Stimulated activated CD8-positive, alpha-beta memory T cell treated with anti-CD3 and anti-CD28 coated beads, Interleukin-4, amount 100 ng/mL, for 4 hours (primary cell): ENCODE measurements around the gene RAD9A.
"Not testable (repeated sequence)": the region's sequence is repeated elsewhere in the genome, so short reads cannot be mapped to it uniquely, and the experiment has no call there.

Source experiments
- DNase-seq, 2 donors: peaks; one replicate each; pipeline ENCODE4 v3.0.0-alpha.2; 2020; ENCODE audit warnings: low read depth in 2 of 2, low spot score in 1 of 2

Gene RAD9A

DNA sequence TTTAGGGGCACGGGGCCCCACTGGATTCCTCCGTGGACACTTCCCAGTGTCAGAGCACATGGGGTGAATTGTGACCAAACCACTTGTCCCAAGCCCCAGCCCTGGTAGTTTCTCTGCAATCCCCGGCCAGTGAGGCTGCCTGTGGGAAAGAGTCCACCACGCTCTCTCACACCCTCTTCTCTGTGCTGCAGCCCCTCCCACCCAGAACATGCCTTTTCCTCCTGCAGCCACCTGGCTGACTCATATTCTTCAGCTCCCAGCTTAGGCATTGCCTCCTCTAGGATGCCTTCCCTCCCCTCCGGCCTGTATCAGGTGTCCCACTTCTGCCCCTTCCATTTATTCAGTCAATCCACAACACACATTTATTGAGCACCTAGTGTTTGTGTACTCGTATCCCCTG, 31.1 kb downstream of the RAD9A start:
- no peak for DNase-seq

DNA sequence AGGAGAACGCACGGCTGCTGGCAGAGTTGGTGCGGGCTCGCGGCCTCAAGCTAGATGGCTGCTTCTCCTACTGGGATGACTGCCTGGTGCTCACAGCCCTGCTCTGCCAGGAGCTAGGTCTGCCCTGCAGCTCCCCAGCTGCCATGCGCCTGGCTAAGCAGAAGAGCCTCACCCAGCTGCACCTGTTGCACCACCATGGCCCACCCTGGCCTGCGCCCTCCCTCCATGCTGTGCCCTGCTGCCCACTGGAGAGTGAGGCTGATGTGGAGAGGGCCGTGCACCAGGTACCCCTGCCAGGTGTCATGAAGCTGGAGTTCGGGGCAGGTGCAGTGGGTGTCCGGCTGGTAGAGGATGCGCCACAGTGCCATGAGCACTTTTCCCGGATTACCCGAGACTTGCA, 31.7 kb downstream of the RAD9A start:
- DNase-seq: no peak

DNA sequence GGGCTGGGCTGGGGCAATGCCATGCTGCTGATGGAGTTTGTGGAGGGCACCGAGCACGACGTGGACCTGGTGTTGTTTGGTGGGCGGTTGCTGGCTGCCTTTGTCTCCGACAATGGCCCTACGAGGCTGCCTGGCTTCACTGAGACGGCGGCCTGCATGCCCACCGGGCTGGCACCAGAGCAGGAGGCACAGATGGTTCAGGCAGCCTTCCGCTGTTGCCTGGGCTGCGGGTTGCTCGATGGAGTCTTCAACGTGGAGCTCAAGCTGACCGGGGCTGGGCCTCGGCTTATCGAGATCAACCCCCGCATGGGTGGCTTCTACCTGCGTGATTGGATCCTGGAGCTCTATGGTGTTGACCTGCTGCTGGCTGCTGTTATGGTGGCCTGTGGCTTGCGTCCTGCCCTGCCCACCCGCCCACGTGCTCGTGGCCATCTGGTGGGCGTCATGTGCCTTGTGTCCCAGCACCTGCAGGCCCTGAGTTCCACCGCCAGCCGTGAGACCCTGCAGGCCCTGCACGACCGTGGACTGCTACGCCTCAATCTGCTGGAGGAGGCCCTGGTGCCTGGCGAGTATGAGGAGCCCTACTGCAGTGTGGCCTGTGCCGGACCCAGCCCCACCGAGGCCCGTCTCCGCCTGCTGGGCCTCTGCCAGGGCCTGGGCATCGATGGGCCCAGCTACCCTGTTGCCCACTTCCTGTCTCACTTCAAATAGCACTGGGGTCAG, 32.3 kb downstream of the RAD9A start:
- DNase-seq: no peak

DNA sequence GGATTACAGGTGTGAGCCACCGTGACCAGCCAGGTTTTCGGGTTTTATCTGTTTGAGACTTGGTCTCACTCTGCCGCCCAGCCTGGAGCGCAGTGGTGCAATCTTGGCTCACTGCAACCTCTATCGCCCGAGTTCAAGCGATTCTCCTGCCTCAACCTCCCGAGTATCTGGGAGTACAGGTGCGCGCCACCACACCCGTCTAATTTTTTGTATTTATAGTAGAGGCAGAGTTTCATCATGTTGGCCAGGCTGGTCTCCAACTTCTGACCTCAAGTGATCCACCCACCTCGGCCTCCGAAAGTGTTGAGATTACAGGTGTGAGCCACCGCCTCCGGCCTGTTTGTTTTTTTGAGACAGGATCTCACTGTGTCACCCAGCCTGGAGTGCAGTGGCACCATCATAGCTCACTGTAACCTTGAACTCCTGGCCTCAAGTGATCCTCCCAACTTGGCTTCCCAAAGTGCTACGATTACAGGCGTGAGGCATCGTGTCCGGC, 35.6 kb downstream of the RAD9A start:
- not testable (repeated sequence) for DNase-seq

DNA sequence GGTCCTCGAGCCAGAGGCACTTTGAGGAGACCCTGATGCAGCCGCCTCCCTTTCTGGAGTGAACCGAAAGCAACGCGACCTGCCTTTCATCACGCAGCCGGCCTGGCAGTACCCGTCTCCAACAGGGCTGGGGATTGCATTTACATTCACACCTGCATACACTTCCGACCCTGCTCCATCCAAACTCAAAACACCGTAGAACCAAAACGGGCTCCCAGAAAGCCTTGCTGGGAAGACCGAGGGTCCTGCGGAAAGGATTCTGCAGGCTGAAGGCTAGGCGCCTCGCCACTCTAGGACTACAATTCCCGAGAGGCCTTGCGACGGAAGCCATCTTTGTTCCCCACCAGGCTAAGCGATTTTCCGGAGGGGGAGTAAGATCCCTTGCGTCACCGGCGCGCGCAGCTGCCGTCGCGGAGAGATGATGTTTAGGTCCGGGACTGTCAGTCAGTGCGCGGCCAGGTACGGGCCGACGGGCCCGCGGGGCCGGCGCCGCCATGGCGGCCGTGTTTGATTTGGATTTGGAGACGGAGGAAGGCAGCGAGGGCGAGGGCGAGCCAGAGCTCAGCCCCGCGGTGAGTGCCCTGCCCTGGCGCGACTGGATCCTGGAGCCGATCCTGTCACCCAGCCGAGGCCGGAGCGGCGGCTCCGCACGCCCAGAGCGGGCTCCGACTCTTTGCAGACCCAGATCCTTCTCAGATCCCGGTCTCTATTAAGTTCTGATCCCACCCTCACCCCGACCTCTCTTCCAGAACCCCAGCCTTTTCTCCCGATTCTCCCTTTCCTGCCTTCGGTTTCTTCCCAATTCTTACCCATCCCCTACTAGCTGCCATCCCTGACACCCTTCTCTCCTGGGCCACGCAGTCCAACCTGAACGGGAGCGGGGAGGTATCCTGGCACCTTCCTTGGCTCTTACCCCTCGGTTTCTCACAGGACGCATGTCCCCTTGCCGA, 36.5 kb downstream of the RAD9A start, which contains the start of gene RPS6KB2:
RPS6KB2 (plus strand) TSS at position 443 of the 950 bp plus-strand sequence; CDS start at position 495, 52 bp downstream.
- DNase-seq: peak; percentile 97 to 99

DNA sequence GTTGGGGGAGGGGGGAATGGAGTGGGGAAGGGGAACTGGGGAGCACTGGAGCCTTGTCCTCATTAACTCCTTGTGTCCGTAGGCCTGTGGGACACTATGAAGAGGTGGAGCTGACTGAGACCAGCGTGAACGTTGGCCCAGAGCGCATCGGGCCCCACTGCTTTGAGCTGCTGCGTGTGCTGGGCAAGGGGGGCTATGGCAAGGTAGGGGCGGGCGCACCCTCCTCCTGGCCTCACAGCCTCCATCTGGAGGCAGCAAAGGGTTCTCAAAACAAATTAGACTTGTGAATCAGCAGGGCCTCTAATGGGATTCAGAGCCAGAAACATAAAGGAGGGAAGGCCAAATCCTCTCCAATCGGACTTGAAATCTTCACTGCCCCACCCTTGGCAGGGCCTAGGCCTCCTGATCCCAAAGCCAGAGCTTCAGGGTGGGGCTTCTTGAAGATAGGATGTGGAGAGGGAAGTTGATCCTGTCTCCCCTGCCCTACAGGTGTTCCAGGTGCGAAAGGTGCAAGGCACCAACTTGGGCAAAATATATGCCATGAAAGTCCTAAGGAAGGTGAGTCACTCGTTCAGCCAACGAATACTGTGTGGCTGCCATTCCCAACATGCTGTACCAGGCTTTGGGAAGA, 37.4 kb downstream of the RAD9A start:
- no peak for DNase-seq

DNA sequence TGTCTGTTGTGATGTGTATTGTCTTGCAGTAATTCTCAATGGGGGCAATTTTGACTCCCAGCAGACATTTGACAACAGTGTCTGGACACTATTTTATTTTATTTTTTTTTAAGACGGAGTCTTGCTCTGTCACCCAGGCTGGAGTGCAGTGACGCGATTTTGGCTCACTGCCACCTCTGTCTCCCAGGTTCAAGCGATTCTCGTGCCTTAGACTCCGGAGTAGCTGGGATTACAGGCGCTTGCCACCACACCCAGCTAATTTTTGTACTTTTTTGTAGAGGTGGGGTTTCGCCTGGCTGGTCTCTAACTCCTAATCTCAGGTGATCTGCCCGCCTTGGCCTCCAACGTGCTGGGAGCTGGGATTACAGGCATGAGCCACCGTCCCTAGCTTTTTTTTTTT, 37.9 kb downstream of the RAD9A start:
- no peak for DNase-seq

DNA sequence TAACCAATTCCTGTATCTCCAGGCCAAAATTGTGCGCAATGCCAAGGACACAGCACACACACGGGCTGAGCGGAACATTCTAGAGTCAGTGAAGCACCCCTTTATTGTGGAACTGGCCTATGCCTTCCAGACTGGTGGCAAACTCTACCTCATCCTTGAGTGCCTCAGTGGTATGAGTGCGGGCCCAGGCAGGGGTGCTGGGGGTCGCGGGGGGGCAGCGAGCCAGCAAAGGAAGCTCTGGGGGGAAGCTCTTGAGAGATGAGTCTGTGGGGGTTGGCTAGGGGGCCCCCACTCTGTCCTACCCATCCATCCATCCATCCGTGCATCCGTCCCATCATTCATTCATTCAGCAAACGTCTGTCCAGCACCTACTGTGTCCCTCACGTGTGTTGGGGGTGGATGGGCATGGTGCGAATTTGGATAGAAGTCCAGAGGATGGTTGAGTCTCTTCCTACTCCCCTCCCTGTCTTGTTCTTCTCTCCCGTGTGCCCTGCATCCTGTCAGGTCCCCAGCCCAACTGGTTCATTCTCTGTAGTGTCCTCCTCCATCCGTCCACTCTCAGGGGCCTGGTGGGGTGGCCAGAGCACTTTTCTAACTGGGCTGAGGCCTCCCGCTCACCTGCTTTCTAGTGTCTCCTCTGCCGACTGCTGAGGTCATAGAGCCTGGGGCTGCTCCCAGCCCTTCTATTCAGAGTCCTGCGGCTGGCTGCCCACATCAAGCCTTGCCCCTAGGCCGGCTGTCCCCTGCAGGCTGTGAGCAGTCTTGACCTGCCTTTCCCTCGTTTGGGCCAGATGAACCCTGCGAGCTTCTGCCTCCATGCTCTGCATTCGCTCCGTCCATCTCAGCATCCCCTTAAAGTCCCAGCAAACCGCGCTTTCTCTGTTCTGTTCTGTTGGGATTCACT, 39.8 kb downstream of the RAD9A start:
- no peak for DNase-seq

DNA sequence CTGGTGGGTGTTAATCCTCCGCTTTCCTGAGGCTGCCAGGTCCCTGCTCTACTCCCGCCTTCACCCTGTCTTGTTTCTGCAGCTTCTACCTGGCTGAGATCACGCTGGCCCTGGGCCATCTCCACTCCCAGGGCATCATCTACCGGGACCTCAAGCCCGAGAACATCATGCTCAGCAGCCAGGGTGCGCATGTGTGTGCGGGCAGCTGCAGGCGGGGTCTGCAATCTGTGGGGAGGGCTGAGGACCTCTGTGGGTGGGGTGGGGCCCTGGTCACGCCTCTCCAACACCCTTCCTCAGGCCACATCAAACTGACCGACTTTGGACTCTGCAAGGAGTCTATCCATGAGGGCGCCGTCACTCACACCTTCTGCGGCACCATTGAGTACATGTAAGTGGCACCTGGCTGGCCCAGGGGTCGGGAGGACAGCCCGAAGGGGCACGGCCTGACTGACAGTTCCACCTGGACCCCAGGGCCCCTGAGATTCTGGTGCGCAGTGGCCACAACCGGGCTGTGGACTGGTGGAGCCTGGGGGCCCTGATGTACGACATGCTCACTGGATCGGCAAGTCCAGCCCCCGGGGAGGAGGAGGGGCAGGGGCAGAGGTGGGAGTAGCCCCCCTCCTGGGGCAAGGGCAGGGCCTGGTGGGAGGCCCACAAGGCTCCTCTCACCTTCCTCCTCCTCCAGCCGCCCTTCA, 41.0 kb downstream of the RAD9A start:
- no peak for DNase-seq

DNA sequence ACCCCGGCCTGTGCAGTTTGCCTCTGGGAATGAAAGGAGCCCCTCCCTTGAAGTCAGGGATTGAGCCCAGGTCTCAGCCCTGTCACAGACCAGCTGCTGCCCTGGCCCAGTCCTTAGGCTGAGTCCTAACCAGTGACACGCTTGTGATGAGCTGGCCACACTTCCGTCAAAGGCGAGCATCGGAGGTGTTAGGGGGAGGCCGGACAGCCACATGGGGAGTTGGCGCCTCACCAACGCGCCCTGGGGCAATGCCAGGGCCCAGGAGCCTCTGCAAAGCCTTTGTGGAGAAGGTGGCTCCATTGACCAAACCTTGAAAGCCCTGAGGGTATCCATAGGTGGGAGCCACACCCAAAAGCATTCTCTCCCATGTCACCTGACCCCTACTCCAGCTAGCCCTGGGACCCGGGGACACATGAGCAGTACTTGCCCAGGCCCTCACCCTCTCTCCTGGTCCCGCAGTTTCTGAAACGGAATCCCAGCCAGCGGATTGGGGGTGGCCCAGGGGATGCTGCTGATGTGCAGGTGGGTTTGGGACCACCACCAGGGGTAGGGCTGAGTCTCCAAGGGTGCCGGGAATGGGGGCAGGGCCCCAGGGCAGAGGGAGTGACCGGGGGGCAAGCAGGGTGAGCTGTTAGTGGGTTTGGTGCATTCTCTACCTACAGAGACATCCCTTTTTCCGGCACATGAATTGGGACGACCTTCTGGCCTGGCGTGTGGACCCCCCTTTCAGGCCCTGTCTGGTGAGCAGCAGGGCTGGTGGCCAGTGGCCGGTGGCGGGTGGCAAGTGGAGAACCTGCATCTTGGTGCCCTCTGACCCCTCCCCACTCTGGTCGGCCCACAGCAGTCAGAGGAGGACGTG, 42.0 kb downstream of the RAD9A start:
- DNase-seq: no peak

DNA sequence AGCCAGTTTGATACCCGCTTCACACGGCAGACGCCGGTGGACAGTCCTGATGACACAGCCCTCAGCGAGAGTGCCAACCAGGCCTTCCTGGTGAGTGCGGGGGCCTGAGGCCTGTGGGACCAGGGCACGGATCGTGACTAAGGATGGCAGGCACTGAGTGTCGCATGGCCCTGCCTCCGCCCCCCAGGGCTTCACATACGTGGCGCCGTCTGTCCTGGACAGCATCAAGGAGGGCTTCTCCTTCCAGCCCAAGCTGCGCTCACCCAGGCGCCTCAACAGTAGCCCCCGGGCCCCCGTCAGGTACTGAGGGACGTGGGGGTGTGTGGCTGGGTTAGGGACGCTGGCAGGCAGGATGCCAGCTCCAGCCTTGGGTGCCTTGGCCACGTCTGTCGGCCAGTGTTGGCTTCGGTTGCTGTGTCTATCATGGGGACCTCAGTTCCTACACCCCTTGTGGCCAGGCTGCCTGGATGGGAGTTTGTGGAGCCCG, 42.7 kb downstream of the RAD9A start:
- no peak for DNase-seq

DNA sequence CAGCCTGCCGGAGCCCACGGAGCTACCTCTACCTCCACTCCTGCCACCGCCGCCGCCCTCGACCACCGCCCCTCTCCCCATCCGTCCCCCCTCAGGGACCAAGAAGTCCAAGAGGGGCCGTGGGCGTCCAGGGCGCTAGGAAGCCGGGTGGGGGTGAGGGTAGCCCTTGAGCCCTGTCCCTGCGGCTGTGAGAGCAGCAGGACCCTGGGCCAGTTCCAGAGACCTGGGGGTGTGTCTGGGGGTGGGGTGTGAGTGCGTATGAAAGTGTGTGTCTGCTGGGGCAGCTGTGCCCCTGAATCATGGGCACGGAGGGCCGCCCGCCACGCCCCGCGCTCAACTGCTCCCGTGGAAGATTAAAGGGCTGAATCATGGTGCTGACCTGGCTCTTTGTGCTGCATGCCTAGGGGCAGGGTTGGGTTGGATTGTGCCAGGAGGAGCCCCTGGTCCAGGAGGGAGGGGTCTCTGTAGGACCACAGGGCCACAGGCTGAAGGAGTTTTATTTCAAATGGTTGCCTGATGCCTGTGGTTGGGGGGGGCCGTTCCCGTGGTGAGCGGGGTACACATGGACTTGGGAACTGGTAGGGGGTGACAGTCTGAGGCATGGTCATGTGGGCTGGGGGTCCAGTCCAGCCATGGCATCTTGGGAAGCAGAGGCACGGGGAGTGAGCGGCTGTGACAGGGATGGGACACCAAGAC, 43.4 kb downstream of the RAD9A start:
- no peak for DNase-seq

DNA sequence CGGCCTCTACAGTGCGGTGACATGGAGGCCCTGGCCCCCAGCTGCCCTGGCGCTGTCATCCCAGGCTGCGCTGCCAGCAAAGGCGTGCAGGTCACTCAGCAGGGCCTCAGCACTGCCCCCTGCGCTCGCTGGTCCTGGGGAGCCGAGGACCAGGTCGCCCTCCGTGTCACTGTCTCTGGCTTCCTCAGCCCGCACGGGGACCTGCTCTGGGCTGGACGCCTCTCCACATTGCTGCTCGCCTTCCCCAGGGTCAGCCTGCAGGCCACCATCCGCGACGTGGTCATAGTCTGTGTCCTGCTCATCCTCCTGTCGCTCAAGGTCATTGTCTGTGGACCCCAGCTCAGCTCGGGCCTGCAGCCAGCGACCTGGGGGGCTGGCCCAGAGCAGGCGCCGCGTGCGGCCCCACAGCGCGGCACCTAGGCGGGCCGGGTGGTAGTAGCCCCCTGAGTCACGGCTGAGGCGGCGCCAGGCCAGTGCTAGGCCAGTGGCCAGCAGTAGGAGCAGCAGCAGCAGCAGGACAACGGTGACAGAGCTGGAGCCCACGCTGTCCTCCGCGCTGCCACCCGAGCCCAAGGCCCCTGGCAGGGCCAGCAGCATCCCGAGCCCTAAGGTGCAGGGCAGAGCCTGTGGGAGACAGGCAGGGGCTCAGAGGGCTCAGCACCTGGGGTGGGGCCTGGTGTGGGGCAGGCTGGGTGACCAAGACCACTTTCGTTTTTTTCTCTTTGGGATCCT, 44.1 kb downstream of the RAD9A start:
- no peak for DNase-seq

DNA sequence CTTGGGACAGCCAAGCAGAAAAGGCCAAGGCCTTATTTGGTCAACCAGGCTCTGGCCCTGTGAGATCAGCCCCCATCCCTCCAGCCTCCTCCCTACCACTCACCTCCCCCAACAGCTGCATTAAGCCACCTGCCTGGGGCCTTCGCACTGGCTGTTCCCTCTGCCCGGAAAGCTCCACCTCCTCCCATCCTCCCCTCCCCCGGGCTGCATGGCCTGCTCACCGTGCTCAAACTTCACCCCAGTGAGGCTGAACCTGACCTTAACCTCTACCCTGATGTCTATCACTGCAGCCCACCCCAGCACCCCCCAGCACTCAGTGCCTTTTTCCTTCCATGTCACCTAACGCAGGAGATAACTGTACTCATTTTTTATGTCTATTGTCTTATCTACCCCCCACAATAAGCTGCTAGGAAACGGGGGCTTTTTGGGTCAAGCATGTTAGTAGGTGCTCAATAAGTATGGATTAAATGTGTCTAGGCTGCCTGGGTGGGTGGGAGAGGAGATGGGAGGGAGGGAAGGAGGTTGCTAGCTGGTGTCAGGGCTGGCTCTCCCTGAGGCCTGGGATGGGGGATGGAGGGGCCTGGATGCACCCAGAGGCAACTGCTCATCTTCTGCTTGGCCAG, 44.8 kb downstream of the RAD9A start:
- DNase-seq: no peak

DNA sequence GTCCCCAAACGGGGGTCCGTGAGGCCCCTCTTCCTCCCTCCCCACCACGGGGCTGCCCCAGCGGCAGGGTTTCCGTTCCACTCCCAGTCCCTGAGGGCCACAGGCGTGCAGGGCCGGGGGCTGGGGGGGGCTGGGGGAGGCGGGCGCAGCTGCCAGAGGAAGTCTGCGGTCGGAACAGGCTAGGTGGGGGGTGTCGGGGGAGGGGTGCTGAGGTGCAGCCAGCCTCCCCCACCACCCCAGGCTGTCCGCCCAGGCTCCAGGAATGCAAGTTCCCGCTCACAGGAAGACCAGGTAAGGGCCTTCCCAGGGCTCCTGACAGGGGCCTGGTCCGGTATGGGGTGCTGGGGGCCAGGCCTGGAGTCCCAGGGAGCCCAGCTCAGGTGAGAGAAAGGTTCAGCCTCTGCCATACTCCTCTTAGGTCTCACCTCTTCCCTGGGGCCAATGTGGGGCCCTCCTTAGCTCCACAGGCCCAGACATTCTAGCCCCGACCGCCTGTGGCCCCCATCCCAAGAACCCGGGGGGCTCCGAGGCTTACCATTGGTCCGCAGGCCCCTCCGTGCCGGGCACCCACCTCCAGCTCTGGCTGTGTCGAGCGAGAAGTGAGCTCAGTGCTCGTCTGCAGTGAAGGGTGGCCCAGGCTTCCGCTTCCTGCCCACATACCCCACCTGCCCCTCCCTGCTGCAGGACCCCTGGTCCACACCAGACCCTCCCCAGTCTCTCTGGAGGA, 45.5 kb downstream of the RAD9A start, which contains the start of gene PTPRCAP:
PTPRCAP (minus strand) TSS at position 601 of the 727 bp plus-strand sequence; CDS start at position 538, 63 bp downstream.
- DNase-seq: peak; percentile 49 to 62

DNA sequence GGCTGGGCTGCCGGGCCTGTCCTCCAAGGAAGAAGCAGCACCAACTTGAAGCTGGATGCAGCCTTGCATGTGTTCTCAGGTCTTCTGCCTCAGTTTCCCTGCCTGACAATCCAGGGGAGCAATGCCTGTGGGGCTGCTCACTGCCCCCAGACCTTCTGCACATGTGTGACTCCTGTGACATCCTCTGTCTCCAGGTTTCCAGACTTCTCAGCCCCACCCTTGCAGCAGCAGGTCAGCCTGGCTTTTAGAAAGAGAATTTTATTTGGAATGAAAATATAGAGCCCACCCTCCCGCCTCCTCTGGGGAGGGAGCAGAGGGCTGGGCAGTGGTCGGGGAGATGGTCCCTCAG, 46.0 kb downstream of the RAD9A start:
- no peak for DNase-seq
